GM21447 (cell line): ENCODE results near the gene POLH.

ENCODE experiments used
- ATAC-seq: cut with Tn5 transposase; IDR thresholded peaks from one replicate; pipeline ENCODE4 v1.9.1; 2021; ENCODE audit not compliant: unreplicated experiment

The POLH gene

GRCh38 chr6:43604174-43604573 is 28.2 kb downstream of the POLH start:
- ATAC-seq = no peak

- ATAC-seq = no peak
Measured at GRCh38 chr6:43606019-43606418, 30.0 kb downstream of the POLH start.

GRCh38 chr6:43608310-43608763 is 32.4 kb downstream of the POLH start:
- ATAC-seq = no peak

- ATAC-seq = no peak
Measured at GRCh38 chr6:43608807-43609206, 32.8 kb downstream of the POLH start.

- no peak for ATAC-seq
Measured at GRCh38 chr6:43609402-43609801, 33.4 kb downstream of the POLH start.

- ATAC-seq = no peak
Measured at GRCh38 chr6:43610431-43610830, 34.4 kb downstream of the POLH start.

GRCh38 chr6:43613721-43614395 is 37.9 kb downstream of the POLH start:
- no peak for ATAC-seq

- no peak for ATAC-seq
Measured at GRCh38 chr6:43614396-43614730, 38.4 kb downstream of the POLH start.

GRCh38 chr6:43616725-43617472 is 40.9 kb downstream of the POLH start:
- no peak for ATAC-seq

GRCh38 chr6:43621078-43621835 is 45.3 kb downstream of the POLH start:
- ATAC-seq = no peak

- no peak for ATAC-seq
Measured at GRCh38 chr6:43621836-43622180, 45.8 kb downstream of the POLH start.

GRCh38 chr6:43622541-43622940 is 46.6 kb downstream of the POLH start:
- ATAC-seq = no peak

GRCh38 chr6:43623880-43624785 is 48.1 kb downstream of the POLH start:
- ATAC-seq = no peak

GRCh38 chr6:43624786-43625288 is 48.9 kb downstream of the POLH start:
- ATAC-seq = no peak

- ATAC-seq = no peak
Measured at GRCh38 chr6:43625393-43625992, 49.5 kb downstream of the POLH start.

GRCh38 chr6:43627008-43627825 is 51.2 kb downstream of the POLH start:
- ATAC-seq = no peak

GRCh38 chr6:43628393-43629103 is 52.6 kb downstream of the POLH start:
- ATAC-seq = no peak

- ATAC-seq = peak; percentile 74
Measured at GRCh38 chr6:43629104-43629504, 53.1 kb downstream of the POLH start, which contains the start of gene GTPBP2. Gene GTPBP2, minus strand, starts transcription at chr6:43629264. Its CDS starts 102 bp downstream, at chr6:43629162.
